ENCODE results near the gene PPIL3. TPM values are rescaled to one million over a fixed set of nuclear protein-coding genes. Genes with fewer than 3 reads are reported as not detected.

PPIL3 gene
- polyA plus RNA-seq, 5 donors = 62.6 to 120 (median 82.2) TPM

DNA sequence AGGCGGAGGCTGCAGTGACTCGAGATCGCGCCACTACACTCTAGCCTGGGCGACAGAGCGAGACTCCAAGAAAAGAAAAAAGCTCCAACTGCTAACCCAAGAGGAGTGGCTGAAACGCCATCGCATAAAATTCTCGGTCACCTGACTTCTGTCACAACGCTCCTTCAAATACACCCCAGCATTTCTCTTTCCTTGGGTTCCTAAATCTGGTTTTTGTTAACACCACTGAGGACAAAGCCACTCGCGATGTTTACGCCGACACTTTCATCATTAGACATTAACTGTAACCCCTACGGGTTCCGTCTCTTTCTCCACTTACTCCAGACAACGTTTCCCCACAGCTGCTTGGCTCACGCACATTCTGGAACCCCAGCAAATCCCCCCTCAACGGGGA, 25.1 kb downstream of the PPIL3 start:
- no peak for DNase-seq

- DNase-seq = peak in 1 of 2 donors; percentile 65
Measured at GRCh38 chr2:200862532-200863000, 26.3 kb downstream of the PPIL3 start.

GRCh38 chr2:200861617-200862155, 27.2 kb downstream of the PPIL3 start:
- DNase-seq = peak in 1 of 2 donors; percentile 11

DNA sequence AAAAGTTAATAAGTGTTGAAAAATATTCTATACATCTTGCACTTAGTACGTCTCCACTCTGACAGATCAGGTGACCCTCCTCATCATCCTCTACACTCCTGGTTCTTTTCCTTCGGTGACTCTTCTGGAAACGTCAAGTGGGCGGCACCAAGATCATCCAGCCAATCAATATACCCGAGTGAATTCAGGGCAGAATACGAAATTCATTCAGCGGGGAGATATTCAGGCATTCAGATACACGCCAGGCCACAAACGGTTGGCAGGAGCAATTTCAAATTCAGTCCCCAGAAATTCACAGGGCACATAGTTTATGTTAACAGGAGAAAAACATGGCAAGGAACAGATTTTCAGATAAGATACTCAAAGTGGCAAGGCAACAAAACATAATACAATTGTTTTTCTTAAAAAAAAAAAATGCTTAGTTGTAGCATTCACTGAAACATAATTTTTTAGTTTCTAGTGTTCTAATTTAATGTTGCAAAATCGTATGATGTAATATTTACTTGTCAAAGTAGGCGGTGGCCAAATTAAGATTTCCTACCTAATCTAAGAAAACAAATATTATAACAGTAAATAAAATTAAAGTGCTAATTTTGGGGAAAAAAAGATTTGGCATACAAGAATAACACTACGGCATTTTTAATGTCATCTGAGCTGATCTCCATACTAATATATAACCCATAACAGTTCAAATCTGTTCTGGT, 28.6 kb downstream of the PPIL3 start:
- peak in 1 of 2 donors; percentile 11 for DNase-seq

DNA sequence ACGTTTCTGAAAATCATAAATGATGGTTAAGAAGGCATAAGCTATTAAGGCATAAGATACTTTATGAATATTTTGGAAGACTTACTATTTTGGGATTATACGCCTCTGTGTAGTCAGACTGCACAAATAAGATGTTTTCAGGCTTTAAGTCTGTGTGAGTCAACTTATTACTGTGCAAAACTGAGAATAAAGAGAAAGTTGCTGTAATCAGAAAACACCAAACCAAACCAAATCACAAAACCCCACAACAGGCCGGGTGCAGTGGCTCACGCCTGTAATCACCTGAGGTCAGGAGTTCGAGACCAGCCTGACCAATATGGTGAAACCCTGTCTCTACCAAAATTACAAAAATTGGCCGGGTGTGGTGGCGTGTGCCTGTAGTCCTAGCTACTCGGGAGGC, 32.1 kb downstream of the PPIL3 start:
- no peak for DNase-seq

DNA sequence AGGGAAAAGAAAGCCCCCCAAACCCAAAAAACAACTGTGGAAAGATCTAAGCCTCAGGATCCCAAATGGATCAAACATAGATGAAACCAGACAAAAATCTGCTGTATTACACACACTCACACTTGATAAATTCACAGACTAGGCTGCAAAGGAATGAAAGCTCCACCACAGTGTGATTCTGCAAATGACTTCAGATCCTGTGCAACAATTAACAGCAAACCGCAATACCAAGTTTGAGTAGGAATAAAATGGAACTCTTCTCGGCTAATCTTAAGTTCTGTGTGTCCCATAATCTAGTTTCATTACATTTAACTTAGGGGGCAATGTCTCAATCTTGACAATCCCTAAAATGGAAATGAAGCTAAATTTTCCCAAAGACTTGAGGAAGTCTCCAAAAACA, 36.3 kb downstream of the PPIL3 start:
- DNase-seq = no peak

DNA sequence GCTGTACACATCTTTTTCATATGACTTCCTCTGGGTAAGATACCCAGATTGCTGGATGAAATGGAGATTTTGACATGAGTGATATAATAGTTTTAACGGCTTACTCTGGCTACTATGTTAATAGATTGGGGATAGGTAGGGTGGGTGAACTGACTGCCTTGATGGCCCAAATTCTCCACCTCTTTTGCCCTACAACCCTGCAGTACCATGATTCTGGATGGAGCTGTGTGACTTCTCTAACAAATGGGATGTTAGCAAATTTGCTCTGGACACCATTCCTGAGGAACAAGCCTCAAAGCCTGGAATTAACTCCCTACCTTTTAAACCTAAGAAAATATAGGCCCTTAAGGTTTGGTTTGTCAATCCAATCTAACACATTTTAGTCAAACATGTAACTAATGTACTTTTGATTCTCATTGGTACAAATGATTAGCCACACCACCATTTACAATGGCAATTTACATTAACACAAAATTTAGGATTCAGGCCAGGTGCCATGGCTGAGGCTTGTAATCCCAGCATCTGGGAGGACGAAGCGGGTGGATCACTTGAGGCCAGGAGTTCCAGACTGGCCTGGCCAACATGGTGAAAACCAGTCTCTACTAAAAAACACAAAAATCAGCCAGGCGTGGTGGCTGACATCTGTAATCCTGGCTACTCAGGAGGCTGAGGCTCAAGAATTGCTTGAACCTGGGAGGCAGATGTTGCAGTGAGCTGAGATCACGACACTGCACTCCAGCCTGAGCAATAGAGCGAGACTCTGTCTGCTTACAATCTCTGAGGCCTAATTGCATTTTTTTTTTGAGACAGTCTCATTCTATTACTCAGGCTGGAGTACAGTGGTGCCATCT, 37.3 kb downstream of the PPIL3 start:
- DNase-seq = no peak

GRCh38 chr2:200850512-200851256, 38.2 kb downstream of the PPIL3 start:
- DNase-seq = no peak

DNA sequence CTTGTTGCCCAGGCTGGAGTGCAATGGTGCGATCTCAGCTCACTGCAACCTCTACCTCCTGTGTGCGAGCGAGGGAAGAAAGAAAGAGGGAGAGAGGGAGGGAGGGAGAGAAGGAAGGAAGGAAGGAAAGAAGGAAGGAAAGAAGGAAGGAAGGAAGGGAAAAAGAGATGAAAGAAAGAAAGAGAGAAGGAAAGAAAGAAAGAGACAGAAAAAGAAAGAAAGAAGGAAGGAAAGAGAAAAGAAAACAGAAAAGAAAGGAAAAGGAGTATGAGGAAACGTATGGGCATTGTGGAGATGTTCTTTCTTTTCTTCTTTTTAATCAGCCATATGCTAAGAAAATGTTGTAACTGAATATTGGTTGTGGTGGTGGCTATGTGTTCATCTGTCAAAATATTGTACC, 40.9 kb downstream of the PPIL3 start:
- DNase-seq = no peak

DNA sequence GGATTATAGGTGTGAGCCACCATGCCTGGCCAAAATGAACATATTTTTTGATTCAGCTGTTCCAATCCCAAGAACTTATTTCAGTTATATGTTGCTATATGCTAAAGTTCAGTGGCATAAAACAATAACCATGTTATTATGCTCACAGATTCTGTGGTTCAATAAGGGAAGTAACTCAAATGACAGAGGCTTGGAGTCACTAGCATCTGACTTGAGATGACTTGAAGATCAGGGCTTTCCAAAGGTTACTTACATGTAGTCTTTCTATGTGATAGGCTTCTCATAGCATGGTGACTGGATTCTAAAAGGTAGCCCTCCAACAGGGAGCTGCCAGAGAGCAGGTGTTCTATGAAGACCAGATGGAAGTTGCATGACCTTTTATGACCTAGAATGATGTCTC, 41.6 kb downstream of the PPIL3 start:
- no peak for DNase-seq

- no peak for DNase-seq
Measured at GRCh38 chr2:200845669-200846325, 43.1 kb downstream of the PPIL3 start.

- DNase-seq = no peak
Measured at GRCh38 chr2:200845194-200845593, 43.7 kb downstream of the PPIL3 start.

- no peak for DNase-seq
Measured at GRCh38 chr2:200843993-200844948, 44.6 kb downstream of the PPIL3 start.

DNA sequence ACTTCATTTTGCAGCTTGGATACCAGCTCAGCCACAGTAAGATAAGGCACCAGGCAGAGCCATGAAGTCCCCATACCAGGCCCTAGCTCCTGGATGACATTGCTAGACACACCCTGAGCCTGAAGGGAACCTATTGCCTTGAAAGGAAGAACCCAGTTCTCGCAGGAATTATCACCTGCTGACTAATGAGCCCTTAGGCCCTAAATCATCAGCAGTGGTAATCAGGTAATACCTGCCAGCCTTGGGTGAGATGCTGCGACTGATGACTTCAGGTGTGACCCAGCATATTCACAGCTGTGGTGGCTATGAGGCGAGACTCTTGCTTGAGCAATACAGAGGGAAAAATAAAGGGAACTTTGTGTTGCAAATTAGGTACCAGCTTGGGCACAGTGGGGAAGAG, 49.4 kb downstream of the PPIL3 start:
- no peak for DNase-seq

GRCh38 chr2:200834701-200835100, 54.2 kb downstream of the PPIL3 start:
- DNase-seq = no peak

DNA sequence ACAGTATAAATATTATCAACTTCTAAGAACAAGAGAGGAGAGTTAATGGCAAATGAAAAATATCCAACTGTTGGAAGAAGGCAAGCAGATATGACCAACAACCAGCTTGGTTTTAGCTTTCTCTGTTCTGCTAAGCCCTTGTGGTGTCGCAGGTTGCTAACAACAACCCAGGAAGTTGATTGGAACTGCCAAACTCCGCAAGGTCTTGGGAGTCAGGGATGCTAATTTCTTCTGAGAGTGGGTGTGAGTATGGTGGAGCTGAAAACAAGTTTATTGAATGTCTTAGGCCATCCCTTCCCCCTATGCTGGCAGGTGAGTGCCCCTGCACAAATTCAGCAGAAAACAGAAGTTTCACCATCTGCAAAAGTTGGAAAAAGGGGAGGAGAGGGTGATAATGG, 59.6 kb downstream of the PPIL3 start:
- no peak for DNase-seq

GRCh38 chr2:200828572-200829257, 60.2 kb downstream of the PPIL3 start:
- DNase-seq = no peak

DNA sequence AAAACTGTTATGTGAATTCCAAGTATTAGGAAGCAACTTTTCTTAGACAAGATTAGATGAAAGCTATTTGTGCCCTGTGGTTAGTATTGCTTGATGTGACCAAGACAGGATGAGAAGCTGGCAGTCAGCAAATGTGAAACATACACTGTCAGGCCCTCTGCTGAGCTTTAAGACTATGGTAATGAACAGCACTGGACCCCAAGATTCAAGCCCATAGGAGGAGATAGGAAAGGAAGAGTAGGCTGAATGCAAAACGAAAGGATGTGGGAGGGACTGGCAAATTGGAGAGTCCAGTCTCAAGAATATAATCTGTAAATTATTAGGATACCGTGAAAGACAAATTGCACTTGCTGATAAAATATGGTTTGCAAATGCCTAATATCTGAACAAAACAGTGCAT, 60.8 kb downstream of the PPIL3 start:
- no peak for DNase-seq

DNA sequence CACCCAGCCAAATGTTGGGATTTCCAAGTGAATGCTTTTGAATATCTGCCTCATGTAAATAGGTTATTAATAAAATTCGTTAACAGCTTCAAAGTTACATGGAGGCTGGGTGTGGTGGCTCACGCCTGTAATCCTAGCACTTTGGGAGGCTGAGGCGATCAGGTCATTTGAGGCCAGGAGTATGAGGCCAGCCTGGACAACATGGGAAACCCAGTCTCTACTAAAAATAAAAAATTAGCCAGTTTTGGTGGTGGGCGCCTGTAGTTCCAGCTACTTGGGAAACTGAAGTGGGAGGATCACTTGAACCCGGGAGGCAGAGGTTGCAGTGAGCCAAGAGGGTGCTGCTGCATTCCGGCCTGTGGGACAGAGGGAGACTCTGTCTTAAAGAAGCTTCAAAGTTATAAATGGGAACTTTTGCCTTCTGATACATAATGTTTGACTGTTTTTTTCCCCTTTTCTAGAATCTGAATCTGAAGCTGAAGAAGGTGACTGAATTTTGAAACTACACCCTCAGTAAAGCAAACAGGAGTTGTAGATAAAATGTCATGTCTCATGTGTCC, 67.1 kb downstream of the PPIL3 start:
- no peak for DNase-seq

Measured in right lung (tissue), 5 donors.